Activated B cell treated with CpG ODN at 0.5 μM for 24 hours (primary cell): Measurements from ENCODE around the gene CDKAL1. TPM values are rescaled to one million over a fixed set of nuclear protein-coding genes. Genes with fewer than 3 reads are reported as not detected.

Experiments used
- ATAC-seq: fragments of 200-7000 bp; cut with Tn5 transposase; one replicate; pipeline ENCODE4 v1.10.0; 2021; ENCODE audit warnings: low read depth, mild to moderate bottlenecking, moderate library complexity
- CTCF ChIA-PET: fragments of 350-600 bp; sonication (Branson Sonifier 250); formaldehyde crosslinking; loops from one replicate; lab custom pipeline; 2021; ENCODE audit warnings: antibody characterized with exemption; lab: Charles Lee
- POLR2A ChIA-PET: fragments of 350-600 bp; sonication (Branson Sonifier 250); formaldehyde crosslinking; loops from one replicate; lab custom pipeline; 2021; ENCODE audit warnings: antibody characterized with exemption; lab: Charles Lee
- DNase-seq: peaks from one replicate; pipeline ENCODE4 v3.0.0; 2022
- H3K27ac Mint-ChIP-seq: one replicate; pipeline ENCODE4 v1.8.0; 2020; ENCODE audit warnings: mixed read lengths
- H3K27me3 Mint-ChIP-seq: one replicate; pipeline ENCODE4 v1.8.0; 2021; ENCODE audit warnings: mixed read lengths
- H3K36me3 Mint-ChIP-seq: one replicate; pipeline ENCODE4 v1.8.0; 2021; ENCODE audit warnings: low read depth, mixed read lengths
- H3K4me1 Mint-ChIP-seq: one replicate; pipeline ENCODE4 v1.8.0; 2021; ENCODE audit warnings: mixed read lengths
- H3K4me3 Mint-ChIP-seq: one replicate; pipeline ENCODE4 v1.8.0; 2020; ENCODE audit warnings: mild to moderate bottlenecking, mixed read lengths
- H3K9me3 Mint-ChIP-seq: one replicate; pipeline ENCODE4 v1.8.0; 2020; ENCODE audit warnings: mixed read lengths
- intact Hi-C: fragments of 100-400 bp; cut with micrococcal nuclease; formaldehyde crosslinking; loops from one replicate; pipeline ENCODE4 v1.15.1; 2024
- total RNA-seq: library from RNA; stranded (reverse); gene quantifications from 2 replicates; pipeline ENCODE4 v1.2.3, GENCODE V29; 2022
- TF ChIP-seq, protein P1 (sequence below): fragments of 200-600 bp; IDR thresholded peaks from one replicate; pipeline ENCODE4 v1.8.0; 2022; ENCODE audit warnings: antibody characterized with exemption, mild to moderate bottlenecking

CDKAL1 gene
- total RNA-seq, 1 donor from 2014 or later = 31.9 TPM

- TF ChIP-seq, protein P1, sequence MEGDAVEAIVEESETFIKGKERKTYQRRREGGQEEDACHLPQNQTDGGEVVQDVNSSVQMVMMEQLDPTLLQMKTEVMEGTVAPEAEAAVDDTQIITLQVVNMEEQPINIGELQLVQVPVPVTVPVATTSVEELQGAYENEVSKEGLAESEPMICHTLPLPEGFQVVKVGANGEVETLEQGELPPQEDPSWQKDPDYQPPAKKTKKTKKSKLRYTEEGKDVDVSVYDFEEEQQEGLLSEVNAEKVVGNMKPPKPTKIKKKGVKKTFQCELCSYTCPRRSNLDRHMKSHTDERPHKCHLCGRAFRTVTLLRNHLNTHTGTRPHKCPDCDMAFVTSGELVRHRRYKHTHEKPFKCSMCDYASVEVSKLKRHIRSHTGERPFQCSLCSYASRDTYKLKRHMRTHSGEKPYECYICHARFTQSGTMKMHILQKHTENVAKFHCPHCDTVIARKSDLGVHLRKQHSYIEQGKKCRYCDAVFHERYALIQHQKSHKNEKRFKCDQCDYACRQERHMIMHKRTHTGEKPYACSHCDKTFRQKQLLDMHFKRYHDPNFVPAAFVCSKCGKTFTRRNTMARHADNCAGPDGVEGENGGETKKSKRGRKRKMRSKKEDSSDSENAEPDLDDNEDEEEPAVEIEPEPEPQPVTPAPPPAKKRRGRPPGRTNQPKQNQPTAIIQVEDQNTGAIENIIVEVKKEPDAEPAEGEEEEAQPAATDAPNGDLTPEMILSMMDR = no peak
- ATAC-seq = no peak
- Mint-ChIP-seq H3K4me1 (no peaks in the 10 kb centered on the region), H3K27ac (no peak overlapping the region), H3K9me3 (peaks cover 7% of the 10 kb centered on the region), H3K36me3 (peaks cover 7% of the 10 kb centered on the region), H3K27me3 (no peaks in the 10 kb centered on the region), H3K4me3 (no peak overlapping the region)
- CTCF ChIA-PET = no interaction called here
- intact Hi-C loops = no loop called here
- POLR2A ChIA-PET = no interaction called here
- no peak for DNase-seq
Observed at GRCh38 chr6:20811109-20811761, 277.0 kb downstream of the CDKAL1 start.

GRCh38 chr6:20812776-20813175 lies 278.5 kb downstream of the CDKAL1 start:
- H3K36me3 Mint-ChIP-seq = peaks cover 1% of the 10 kb centered on the region
- DNase-seq (no peak), ATAC-seq (no peak)
- intact Hi-C loops = no loop called here
- peaks cover 2% of the 10 kb centered on the region for H3K9me3 Mint-ChIP-seq
- POLR2A ChIA-PET = no interaction called here
- TF ChIP-seq, protein P1 = no peak
- H3K4me1 Mint-ChIP-seq = no peaks in the 10 kb centered on the region
- no peak overlapping the region for H3K4me3 Mint-ChIP-seq
- H3K27ac Mint-ChIP-seq = no peak overlapping the region
- CTCF ChIA-PET = no interaction called here
- H3K27me3 Mint-ChIP-seq = no peaks in the 10 kb centered on the region

DNA sequence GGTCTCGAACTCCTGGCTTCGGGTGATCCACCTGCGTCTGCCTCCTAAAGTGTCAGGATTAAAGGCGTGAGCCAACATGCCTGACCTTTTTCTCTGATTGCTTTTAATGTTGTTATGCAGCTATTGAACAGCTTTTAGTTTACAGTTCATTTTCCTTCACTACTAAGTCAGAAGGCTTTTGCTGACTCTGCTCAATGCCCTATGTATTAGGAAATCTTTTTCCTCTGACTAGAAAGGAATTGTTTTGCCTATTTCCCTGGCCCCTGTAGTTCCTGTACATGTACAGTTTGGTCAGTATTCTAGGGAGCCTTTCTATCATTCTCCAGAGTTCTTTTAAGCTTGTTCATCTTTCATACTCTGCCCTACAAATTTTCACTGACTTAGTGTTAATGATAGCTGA lies 280.2 kb downstream of the CDKAL1 start:
- POLR2A ChIA-PET = no interaction called here

DNA sequence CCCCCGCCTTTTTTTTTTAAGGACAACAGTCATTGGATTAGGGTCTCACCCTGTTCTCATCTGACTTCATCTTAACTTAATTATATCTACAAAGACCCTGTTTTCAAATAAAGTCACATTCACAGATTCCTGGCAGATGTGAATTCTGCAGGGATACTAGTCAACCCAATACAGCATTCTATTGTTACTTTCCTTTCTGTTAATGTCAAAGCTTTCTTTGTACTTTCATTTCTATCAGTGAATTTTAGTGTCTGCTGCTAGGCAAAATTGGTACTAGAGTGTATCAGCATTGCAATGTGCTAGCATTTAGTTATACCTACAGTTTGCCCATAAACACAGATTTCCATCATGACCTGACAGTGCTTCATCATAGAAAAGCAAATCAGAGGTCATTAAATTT lies 281.9 kb downstream of the CDKAL1 start:
- DNase-seq (no peak), ATAC-seq (no peak)
- H3K4me3 Mint-ChIP-seq = no peak overlapping the region
- intact Hi-C loops = no loop called here
- H3K27ac Mint-ChIP-seq = no peak overlapping the region
- TF ChIP-seq, protein P1 = no peak
- ChIA-PET CTCF (no interaction called here), POLR2A (no interaction called here)
- H3K4me1 Mint-ChIP-seq = no peaks in the 10 kb centered on the region
- H3K36me3 Mint-ChIP-seq = peaks cover 9% of the 10 kb centered on the region
- no peaks in the 10 kb centered on the region for H3K27me3 Mint-ChIP-seq
- H3K9me3 Mint-ChIP-seq = peaks cover 2% of the 10 kb centered on the region

More for the DNA sequence above, 280.2 kb downstream of the CDKAL1 start:
- peaks cover 2% of the 10 kb centered on the region for H3K9me3 Mint-ChIP-seq
- CTCF ChIA-PET = no interaction called here
- DNase-seq = no peak
- no peak overlapping the region for H3K27ac Mint-ChIP-seq
- peaks cover 1% of the 10 kb centered on the region for H3K36me3 Mint-ChIP-seq
- no peaks in the 10 kb centered on the region for H3K4me1 Mint-ChIP-seq
- no peak for ATAC-seq
- H3K4me3 Mint-ChIP-seq = no peak overlapping the region
- intact Hi-C loops = no loop called here
- TF ChIP-seq, protein P1 = no peak
- H3K27me3 Mint-ChIP-seq = no peaks in the 10 kb centered on the region

GRCh38 chr6:20817806-20818320 lies 283.6 kb downstream of the CDKAL1 start:
- Mint-ChIP-seq H3K36me3 (peaks cover 16% of the 10 kb centered on the region), H3K27me3 (no peaks in the 10 kb centered on the region)
- CTCF ChIA-PET = no interaction called here

More at GRCh38 chr6:20817806-20818320, 283.6 kb downstream of the CDKAL1 start:
- Mint-ChIP-seq H3K9me3 (peaks cover 2% of the 10 kb centered on the region), H3K27ac (no peak overlapping the region), H3K4me1 (no peaks in the 10 kb centered on the region), H3K4me3 (no peak overlapping the region)
- intact Hi-C loops = no loop called here
- DNase-seq (no peak), ATAC-seq (no peak)
- POLR2A ChIA-PET = no interaction called here
- TF ChIP-seq, protein P1 = no peak
